ENCODE results near the gene MED9.

Gene MED9

GRCh38 chr17:17445925-17446665 is 30.7 kb upstream of the MED9 start:
- H3K9me3 ChIP-seq (ENCODE audit: control insufficient read depth, insufficient read depth, low read length): no peaks in the 10 kb centered on the region
- TF ChIP-seq EZH2phosphoT487 (IDR thresholded peaks at IDR 0.05; ENCODE audit: borderline replicate concordance, low read length): no peak
- H3K27ac ChIP-seq (ENCODE audit: low read depth, low read length): no peak overlapping the region
- H3F3A ChIP-seq (ENCODE audit: control insufficient read depth, insufficient read depth): no peaks in the 10 kb centered on the region
- H3K79me2 ChIP-seq (ENCODE audit: control insufficient read depth, low read length): no peaks in the 10 kb centered on the region
- H3K4me3 ChIP-seq (ENCODE audit: low read length): no peak overlapping the region
- H3K9me2 ChIP-seq (replicated peaks; ENCODE audit: control insufficient read depth, low read length): no peaks in the 10 kb centered on the region
- H3K4me1 ChIP-seq (ENCODE audit: control insufficient read depth, low read length): peaks cover 14% of the 10 kb centered on the region
- H4K20me1 ChIP-seq (ENCODE audit: control insufficient read depth, insufficient read depth, low read depth, low read length): no peaks in the 10 kb centered on the region
- H3K27me3 ChIP-seq (ENCODE audit: control insufficient read depth, low read length): peaks cover 20% of the 10 kb centered on the region
- H3K36me3 ChIP-seq (ENCODE audit: control insufficient read depth, low read length): no peaks in the 10 kb centered on the region
- H3K4me2 ChIP-seq (ENCODE audit: low read length): peak overlapping the region; percentile 19; the same call in 1 of the 2 replicates

GRCh38 chr17:17446666-17447155 is 30.1 kb upstream of the MED9 start:
- Histone ChIP-seq H3K4me1 (ENCODE audit: control insufficient read depth, low read length) (peaks cover 14% of the 10 kb centered on the region), H3K36me3 (ENCODE audit: control insufficient read depth, low read length) (no peaks in the 10 kb centered on the region), H3K9me3 (ENCODE audit: control insufficient read depth, insufficient read depth, low read length) (no peaks in the 10 kb centered on the region), H3K27me3 (ENCODE audit: control insufficient read depth, low read length) (peaks cover 23% of the 10 kb centered on the region), H3K4me3 (ENCODE audit: low read length) (no peak overlapping the region), H3K79me2 (ENCODE audit: control insufficient read depth, low read length) (no peaks in the 10 kb centered on the region), H4K20me1 (ENCODE audit: control insufficient read depth, insufficient read depth, low read depth, low read length) (no peaks in the 10 kb centered on the region), H3K4me2 (ENCODE audit: low read length) (peak overlapping the region; percentile 19; the same call in 1 of the 2 replicates), H3F3A (ENCODE audit: control insufficient read depth, insufficient read depth) (no peaks in the 10 kb centered on the region), H3K9me2 (replicated peaks; ENCODE audit: control insufficient read depth, low read length) (no peaks in the 10 kb centered on the region), H3K27ac (ENCODE audit: low read depth, low read length) (no peak overlapping the region)
- TF ChIP-seq CTCF (IDR thresholded peaks at IDR 0.05; ENCODE audit: low read depth, low read length, poor library complexity, severe bottlenecking) (no peak), EZH2phosphoT487 (IDR thresholded peaks at IDR 0.05; ENCODE audit: borderline replicate concordance, low read length) (no peak)

GRCh38 chr17:17447264-17447663 is 29.5 kb upstream of the MED9 start:
- Histone ChIP-seq H3K27ac (ENCODE audit: low read depth, low read length) (no peak overlapping the region), H3F3A (ENCODE audit: control insufficient read depth, insufficient read depth) (no peaks in the 10 kb centered on the region), H3K79me2 (ENCODE audit: control insufficient read depth, low read length) (no peaks in the 10 kb centered on the region), H3K9me2 (replicated peaks; ENCODE audit: control insufficient read depth, low read length) (no peaks in the 10 kb centered on the region), H4K20me1 (ENCODE audit: control insufficient read depth, insufficient read depth, low read depth, low read length) (no peaks in the 10 kb centered on the region), H3K4me1 (ENCODE audit: control insufficient read depth, low read length) (peaks cover 14% of the 10 kb centered on the region), H3K4me2 (ENCODE audit: low read length) (no peak overlapping the region), H3K9me3 (ENCODE audit: control insufficient read depth, insufficient read depth, low read length) (no peaks in the 10 kb centered on the region), H3K4me3 (ENCODE audit: low read length) (no peak overlapping the region), H3K36me3 (ENCODE audit: control insufficient read depth, low read length) (no peaks in the 10 kb centered on the region), H3K27me3 (ENCODE audit: control insufficient read depth, low read length) (peaks cover 23% of the 10 kb centered on the region)
- TF ChIP-seq EZH2phosphoT487 (IDR thresholded peaks at IDR 0.05; ENCODE audit: borderline replicate concordance, low read length): no peak
- no peak for TF ChIP-seq CTCF (IDR thresholded peaks at IDR 0.05; ENCODE audit: low read depth, low read length, poor library complexity, severe bottlenecking)

- Histone ChIP-seq H3K4me2 (ENCODE audit: low read length) (no peak overlapping the region), H3K27me3 (ENCODE audit: control insufficient read depth, low read length) (peaks cover 23% of the 10 kb centered on the region), H3K9me2 (replicated peaks; ENCODE audit: control insufficient read depth, low read length) (no peaks in the 10 kb centered on the region), H3K79me2 (ENCODE audit: control insufficient read depth, low read length) (no peaks in the 10 kb centered on the region), H3K36me3 (ENCODE audit: control insufficient read depth, low read length) (no peaks in the 10 kb centered on the region), H3K4me3 (ENCODE audit: low read length) (no peak overlapping the region), H3K9me3 (ENCODE audit: control insufficient read depth, insufficient read depth, low read length) (no peaks in the 10 kb centered on the region), H3K4me1 (ENCODE audit: control insufficient read depth, low read length) (peaks cover 14% of the 10 kb centered on the region), H4K20me1 (ENCODE audit: control insufficient read depth, insufficient read depth, low read depth, low read length) (no peaks in the 10 kb centered on the region), H3K27ac (ENCODE audit: low read depth, low read length) (no peak overlapping the region), H3F3A (ENCODE audit: control insufficient read depth, insufficient read depth) (no peaks in the 10 kb centered on the region)
- TF ChIP-seq EZH2phosphoT487 (IDR thresholded peaks at IDR 0.05; ENCODE audit: borderline replicate concordance, low read length) (no peak), CTCF (IDR thresholded peaks at IDR 0.05; ENCODE audit: low read depth, low read length, poor library complexity, severe bottlenecking) (no peak)
These were observed 28.7 kb upstream of the MED9 start for GRCh38 chr17:17448076-17448475.
